ENCODE results near the gene MAST2.

Gene MAST2

GRCh38 chr1:45887156-45887842 is 83.9 kb downstream of the MAST2 start:
- Mint-ChIP-seq H3K27ac (no peak overlapping the region), H3K36me3 (peaks cover 14% of the 10 kb centered on the region)

GRCh38 chr1:45890078-45890477 is 86.7 kb downstream of the MAST2 start:
- ATAC-seq: no peak
- H3K9me3 Mint-ChIP-seq: no peaks in the 10 kb centered on the region
- H3K27ac Mint-ChIP-seq: no peak overlapping the region
- H3K36me3 Mint-ChIP-seq: peaks cover 14% of the 10 kb centered on the region
- peaks cover 7% of the 10 kb centered on the region for H3K4me1 Mint-ChIP-seq
- no peaks in the 10 kb centered on the region for H3K27me3 Mint-ChIP-seq
- H3K4me3 Mint-ChIP-seq: no peak overlapping the region

More at GRCh38 chr1:45887156-45887842, 83.9 kb downstream of the MAST2 start:
- Mint-ChIP-seq H3K4me3 (no peak overlapping the region), H3K9me3 (no peaks in the 10 kb centered on the region), H3K27me3 (no peaks in the 10 kb centered on the region), H3K4me1 (peaks cover 7% of the 10 kb centered on the region)
- no peak for ATAC-seq

GRCh38 chr1:45891087-45891486 is 87.7 kb downstream of the MAST2 start:
- Mint-ChIP-seq H3K4me3 (no peak overlapping the region), H3K27ac (no peak overlapping the region), H3K27me3 (no peaks in the 10 kb centered on the region), H3K9me3 (no peaks in the 10 kb centered on the region), H3K36me3 (peaks cover 14% of the 10 kb centered on the region), H3K4me1 (peaks cover 7% of the 10 kb centered on the region)
- ATAC-seq: no peak

- Mint-ChIP-seq H3K4me1 (peaks cover 5% of the 10 kb centered on the region), H3K9me3 (no peaks in the 10 kb centered on the region), H3K27ac (no peak overlapping the region), H3K27me3 (no peaks in the 10 kb centered on the region), H3K4me3 (no peak overlapping the region), H3K36me3 (peaks cover 14% of the 10 kb centered on the region)
- ATAC-seq: no peak
Measured at GRCh38 chr1:45892068-45892785, 88.8 kb downstream of the MAST2 start.

GRCh38 chr1:45894331-45894730 is 90.9 kb downstream of the MAST2 start:
- H3K9me3 Mint-ChIP-seq: no peaks in the 10 kb centered on the region
- H3K27ac Mint-ChIP-seq: no peak overlapping the region
- no peaks in the 10 kb centered on the region for H3K27me3 Mint-ChIP-seq
- H3K4me3 Mint-ChIP-seq: no peak overlapping the region
- no peak for ATAC-seq
- no peaks in the 10 kb centered on the region for H3K4me1 Mint-ChIP-seq
- H3K36me3 Mint-ChIP-seq: peaks cover 10% of the 10 kb centered on the region

GRCh38 chr1:45894921-45895320 is 91.5 kb downstream of the MAST2 start:
- Mint-ChIP-seq H3K9me3 (no peaks in the 10 kb centered on the region), H3K36me3 (peaks cover 7% of the 10 kb centered on the region), H3K4me1 (no peaks in the 10 kb centered on the region), H3K4me3 (no peak overlapping the region), H3K27ac (no peak overlapping the region), H3K27me3 (no peaks in the 10 kb centered on the region)
- ATAC-seq: no peak

- ATAC-seq: no peak
Measured at GRCh38 chr1:45895406-45895805, 92.0 kb downstream of the MAST2 start.

GRCh38 chr1:45906883-45907282 is 103.5 kb downstream of the MAST2 start:
- ATAC-seq: no peak
- no peak overlapping the region for H3K4me3 Mint-ChIP-seq
- H3K9me3 Mint-ChIP-seq: peaks cover 2% of the 10 kb centered on the region
- no peaks in the 10 kb centered on the region for H3K4me1 Mint-ChIP-seq
- no peak overlapping the region for H3K27ac Mint-ChIP-seq
- H3K27me3 Mint-ChIP-seq: no peaks in the 10 kb centered on the region
- H3K36me3 Mint-ChIP-seq: peaks cover 6% of the 10 kb centered on the region

More at GRCh38 chr1:45895406-45895805, 92.0 kb downstream of the MAST2 start:
- Mint-ChIP-seq H3K4me3 (no peak overlapping the region), H3K4me1 (no peaks in the 10 kb centered on the region), H3K9me3 (no peaks in the 10 kb centered on the region), H3K27me3 (no peaks in the 10 kb centered on the region), H3K27ac (no peak overlapping the region), H3K36me3 (peaks cover 3% of the 10 kb centered on the region)

- H3K4me3 Mint-ChIP-seq: no peak overlapping the region
- no peaks in the 10 kb centered on the region for H3K4me1 Mint-ChIP-seq
- H3K36me3 Mint-ChIP-seq: no peaks in the 10 kb centered on the region
- no peaks in the 10 kb centered on the region for H3K27me3 Mint-ChIP-seq
- H3K9me3 Mint-ChIP-seq: no peaks in the 10 kb centered on the region
- no peak for ATAC-seq
- no peak overlapping the region for H3K27ac Mint-ChIP-seq
Measured at GRCh38 chr1:45908611-45909140, 105.3 kb downstream of the MAST2 start.

GRCh38 chr1:45911634-45912033 is 108.2 kb downstream of the MAST2 start:
- H3K9me3 Mint-ChIP-seq: no peaks in the 10 kb centered on the region
- H3K27me3 Mint-ChIP-seq: no peaks in the 10 kb centered on the region
- no peak for ATAC-seq
- no peak overlapping the region for H3K4me3 Mint-ChIP-seq
- no peaks in the 10 kb centered on the region for H3K36me3 Mint-ChIP-seq
- H3K27ac Mint-ChIP-seq: no peak overlapping the region
- no peaks in the 10 kb centered on the region for H3K4me1 Mint-ChIP-seq

- ATAC-seq: no peak
- H3K36me3 Mint-ChIP-seq: peaks cover 6% of the 10 kb centered on the region
- no peak overlapping the region for H3K4me3 Mint-ChIP-seq
- no peaks in the 10 kb centered on the region for H3K9me3 Mint-ChIP-seq
- no peaks in the 10 kb centered on the region for H3K27me3 Mint-ChIP-seq
- no peaks in the 10 kb centered on the region for H3K4me1 Mint-ChIP-seq
- no peak overlapping the region for H3K27ac Mint-ChIP-seq
Measured at GRCh38 chr1:45913183-45913683, 109.8 kb downstream of the MAST2 start.

GRCh38 chr1:45913731-45914501 is 110.5 kb downstream of the MAST2 start:
- H3K9me3 Mint-ChIP-seq: no peaks in the 10 kb centered on the region
- H3K27ac Mint-ChIP-seq: no peak overlapping the region
- H3K27me3 Mint-ChIP-seq: no peaks in the 10 kb centered on the region
- H3K4me3 Mint-ChIP-seq: no peak overlapping the region
- ATAC-seq: no peak
- H3K36me3 Mint-ChIP-seq: peaks cover 6% of the 10 kb centered on the region
- no peaks in the 10 kb centered on the region for H3K4me1 Mint-ChIP-seq

- Mint-ChIP-seq H3K4me3 (no peak overlapping the region), H3K9me3 (no peaks in the 10 kb centered on the region), H3K4me1 (no peaks in the 10 kb centered on the region), H3K27ac (no peak overlapping the region), H3K27me3 (no peaks in the 10 kb centered on the region), H3K36me3 (peaks cover 6% of the 10 kb centered on the region)
- ATAC-seq: no peak
Measured at GRCh38 chr1:45914836-45915235, 111.4 kb downstream of the MAST2 start.

GRCh38 chr1:45922374-45922773 is 119.0 kb downstream of the MAST2 start:
- H3K4me3 Mint-ChIP-seq: no peak overlapping the region
- H3K36me3 Mint-ChIP-seq: peaks cover 14% of the 10 kb centered on the region
- peaks cover 14% of the 10 kb centered on the region for H3K4me1 Mint-ChIP-seq
- H3K27me3 Mint-ChIP-seq: no peaks in the 10 kb centered on the region
- H3K27ac Mint-ChIP-seq: no peak overlapping the region
- H3K9me3 Mint-ChIP-seq: no peaks in the 10 kb centered on the region
- ATAC-seq: no peak

GRCh38 chr1:45922813-45923212 is 119.4 kb downstream of the MAST2 start:
- no peak overlapping the region for H3K27ac Mint-ChIP-seq

More at GRCh38 chr1:45922813-45923212, 119.4 kb downstream of the MAST2 start:
- no peak for ATAC-seq
- H3K4me1 Mint-ChIP-seq: peaks cover 14% of the 10 kb centered on the region
- H3K27me3 Mint-ChIP-seq: no peaks in the 10 kb centered on the region
- no peak overlapping the region for H3K4me3 Mint-ChIP-seq
- H3K9me3 Mint-ChIP-seq: no peaks in the 10 kb centered on the region
- peaks cover 12% of the 10 kb centered on the region for H3K36me3 Mint-ChIP-seq

Data from stimulated activated memory B cell treated with anti-CD40 and anti-IgM and Interleukin-4, amounts not matched to agents 10 μg/mL and 1 μg/mL and 100 μg/mL, for 72 hours (primary cell).